Uterus (tissue), 4 donors: ENCODE data around the gene AKR7A2. TPM values are rescaled to one million over a fixed set of nuclear protein-coding genes. Genes with fewer than 3 reads are reported as not detected.
"Not testable (repeated sequence)": the region's sequence is repeated elsewhere in the genome, so short reads cannot be mapped to it uniquely, and the experiment has no call there.

ENCODE experiments used
- DNase-seq, 2 donors: peaks; one replicate each; pipeline ENCODE4 v3.0.0-alpha.2; 2019 to 2020
- H3K27ac ChIP-seq, 2 donors: fragments of 200-600 bp; sonication (generic); 1 replicate in 1 of 2; 2 replicates in 1 of 2; pipeline ENCODE4 v1.5.1; 2016 to 2018
- H3K27me3 ChIP-seq, 2 donors: fragments of 200-600 bp; sonication (generic); one replicate each; pipeline ENCODE4 v1.5.1; 2018 to 2019; ENCODE audit warnings: control low read depth in 1 of 2
- H3K36me3 ChIP-seq, 2 donors: fragments of 200-600 bp; sonication (generic); one replicate each; pipeline ENCODE4 v1.5.1; 2019; ENCODE audit warnings: control low read depth in 1 of 2
- H3K4me1 ChIP-seq, 2 donors: fragments of 200-600 bp; sonication (generic); one replicate each; pipeline ENCODE4 v1.5.1; 2018 to 2019; ENCODE audit warnings: control low read depth in 1 of 2
- H3K4me3 ChIP-seq, 2 donors: fragments of 200-600 bp; sonication (generic); 1 replicate in 1 of 2; 2 replicates in 1 of 2; pipeline ENCODE4 v1.5.1; 2018 to 2019; ENCODE audit warnings: mild to moderate bottlenecking in 1 of 2
- H3K9me3 ChIP-seq, 2 donors: fragments of 200-600 bp; sonication (generic); one replicate each; pipeline ENCODE4 v1.5.1; 2019; ENCODE audit warnings: control low read depth in 1 of 2
- CTCF ChIP-seq, 4 experiments: fragments of 200-600 bp in 2 of 4; fragments of 450-650 bp in 2 of 4; sonication (generic) in 2 of 4; IDR thresholded peaks; one replicate each; pipeline ENCODE4 v1.5.1; 2016 to 2019; ENCODE audit warnings: antibody characterized with exemption in 4 of 4, mild to moderate bottlenecking in 2 of 4, moderate library complexity in 1 of 4
- POLR2A ChIP-seq, 2 donors: fragments of 450-650 bp; IDR thresholded peaks; one replicate each; pipeline ENCODE4 v1.6.1; 2016; ENCODE audit warnings: antibody characterized with exemption in 2 of 2, mild to moderate bottlenecking in 1 of 2, moderate library complexity in 1 of 2
- intact Hi-C: fragments of 100-400 bp; cut with DNase I; formaldehyde crosslinking; loops from one replicate; pipeline ENCODE4 v1.15.1; 2023; ENCODE audit warnings: low total_unique reads
- total RNA-seq, 4 donors: library from RNA; depleted of rRNA in 3 of 4; stranded (reverse); fragments of >200 nt in 3 of 4; gene quantifications; one replicate each; pipeline versions ENCODE4 v1.1.0 to v1.2.4, GENCODE V29; 2014 to 2023
- donor health status: DM: yes; HTN: yes; CAD: no.

Gene AKR7A2
- total RNA-seq, 4 donors from 2014 or later = 5.6 to 108 (median 33.6) TPM

GRCh38 chr1:19306941-19307340 lies 5.0 kb downstream of the AKR7A2 start:
- peaks cover 0 to 6% of the 10 kb centered on the region in 2 donors for H3K4me1 ChIP-seq
- H3K36me3 ChIP-seq = no peaks in the 10 kb centered on the region
- no peak overlapping the region for H3K27ac ChIP-seq
- TF ChIP-seq CTCF (IDR thresholded peaks at IDR 0.05) (no peak), POLR2A (IDR thresholded peaks at IDR 0.05) (no peak)
- intact Hi-C loops = no loop called here
- H3K4me3 ChIP-seq = no peak overlapping the region
- H3K27me3 ChIP-seq = no peaks in the 10 kb centered on the region
- no peaks in the 10 kb centered on the region for H3K9me3 ChIP-seq
- DNase-seq = no peak

- Histone ChIP-seq H3K9me3 (no peaks in the 10 kb centered on the region), H3K27ac (no peak overlapping the region), H3K27me3 (no peaks in the 10 kb centered on the region), H3K4me3 (no peak overlapping the region), H3K36me3 (no peaks in the 10 kb centered on the region), H3K4me1 (peaks cover 0 to 4% of the 10 kb centered on the region in 2 donors)
- no peak for DNase-seq
- intact Hi-C loops = no loop called here
- TF ChIP-seq CTCF (IDR thresholded peaks at IDR 0.05) (no peak), POLR2A (IDR thresholded peaks at IDR 0.05) (no peak)
Measured at GRCh38 chr1:19305880-19306279, 6.1 kb downstream of the AKR7A2 start.

- intact Hi-C loops, H3K27ac ChIP-seq, H3K9me3 ChIP-seq, H3K36me3 ChIP-seq, H3K4me3 ChIP-seq, DNase-seq, H3K4me1 ChIP-seq, H3K27me3 ChIP-seq: not testable (repeated sequence)
Measured at GRCh38 chr1:19304081-19304480, 7.9 kb downstream of the AKR7A2 start.

GRCh38 chr1:19300211-19300610 lies 11.7 kb downstream of the AKR7A2 start:
- DNase-seq = no peak
- no peaks in the 10 kb centered on the region for H3K36me3 ChIP-seq
- no peak overlapping the region for H3K4me3 ChIP-seq
- H3K9me3 ChIP-seq = peaks cover 0 to 2% of the 10 kb centered on the region in 2 donors
- no peak overlapping the region for H3K27ac ChIP-seq
- intact Hi-C loops = no loop called here
- no peaks in the 10 kb centered on the region for H3K27me3 ChIP-seq
- TF ChIP-seq CTCF (IDR thresholded peaks at IDR 0.05) = no peak
- no peak for TF ChIP-seq POLR2A (IDR thresholded peaks at IDR 0.05)
- no peaks in the 10 kb centered on the region for H3K4me1 ChIP-seq

- intact Hi-C loops = no loop called here
Measured at GRCh38 chr1:19294638-19295037, 17.3 kb downstream of the AKR7A2 start.

More at GRCh38 chr1:19294638-19295037, 17.3 kb downstream of the AKR7A2 start:
- no peaks in the 10 kb centered on the region for H3K4me1 ChIP-seq
- peaks cover 0 to 5% of the 10 kb centered on the region in 2 donors for H3K9me3 ChIP-seq
- DNase-seq = no peak
- TF ChIP-seq CTCF (IDR thresholded peaks at IDR 0.05) = no peak
- no peak overlapping the region for H3K27ac ChIP-seq
- no peaks in the 10 kb centered on the region for H3K27me3 ChIP-seq
- H3K36me3 ChIP-seq = no peaks in the 10 kb centered on the region
- no peak overlapping the region for H3K4me3 ChIP-seq
